ENCODE results near the gene TMPRSS3.

The TMPRSS3 gene

GRCh38 chr21:42403611-42404231 lies 7.9 kb upstream of the TMPRSS3 start, which contains the start of gene UBASH3A:
Gene UBASH3A, plus strand, starts transcription at chr21:42403902. Its CDS starts 44 bp downstream, at chr21:42403946.
- no peak within 1 kb of the TSS for H3K4me3 ChIP-seq (ENCODE audit: low read depth, low read length)
- TF ChIP-seq CTCF (IDR thresholded peaks at IDR 0.05; ENCODE audit: borderline replicate concordance, insufficient read depth, low read depth, low read length): no peak

- no peak overlapping the region for H3K4me3 ChIP-seq (ENCODE audit: low read depth, low read length)
- TF ChIP-seq CTCF (IDR thresholded peaks at IDR 0.05; ENCODE audit: borderline replicate concordance, insufficient read depth, low read depth, low read length): no peak
Measured at GRCh38 chr21:42401820-42402251, 6.0 kb upstream of the TMPRSS3 start.

- TF ChIP-seq CTCF (IDR thresholded peaks at IDR 0.05; ENCODE audit: borderline replicate concordance, insufficient read depth, low read depth, low read length): no peak
- H3K4me3 ChIP-seq (ENCODE audit: low read depth, low read length): no peak overlapping the region
Measured at GRCh38 chr21:42401154-42401553, 5.3 kb upstream of the TMPRSS3 start.

- no peak overlapping the region for H3K4me3 ChIP-seq (ENCODE audit: low read depth, low read length)
- TF ChIP-seq CTCF (IDR thresholded peaks at IDR 0.05; ENCODE audit: borderline replicate concordance, insufficient read depth, low read depth, low read length): no peak
Measured at GRCh38 chr21:42400525-42400924, 4.7 kb upstream of the TMPRSS3 start.

GRCh38 chr21:42398436-42399028 lies 2.7 kb upstream of the TMPRSS3 start:
- H3K4me3 ChIP-seq (ENCODE audit: low read depth, low read length): no peak overlapping the region
- no peak for TF ChIP-seq CTCF (IDR thresholded peaks at IDR 0.05; ENCODE audit: borderline replicate concordance, insufficient read depth, low read depth, low read length)

- no peak overlapping the region for H3K4me3 ChIP-seq (ENCODE audit: low read depth, low read length)
- TF ChIP-seq CTCF (IDR thresholded peaks at IDR 0.05; ENCODE audit: borderline replicate concordance, insufficient read depth, low read depth, low read length): no peak
Measured at GRCh38 chr21:42397746-42398394, 2.0 kb upstream of the TMPRSS3 start.
